ENCODE data around the gene OR1K1. TPM values are rescaled to one million over a fixed set of nuclear protein-coding genes. Genes with fewer than 3 reads are reported as not detected.
"Not testable (repeated sequence)": the region's sequence is repeated elsewhere in the genome, so short reads cannot be mapped to it uniquely, and the experiment has no call there.

Gene OR1K1
- total RNA-seq, 1 donor from 2014 or later, result not detected

- DNase-seq (ENCODE audit: low spot score); intact Hi-C loops (cut with DNase I): not testable (repeated sequence)
These were observed 9.3 kb downstream of the OR1K1 start for GRCh38 chr9:122809261-122809660.

- peak; percentile 81 for DNase-seq (ENCODE audit: low spot score)
- intact Hi-C loops (cut with DNase I), result loop anchor here (1.0 to 10.0 kb wide), 3 partner anchors 345 to 716 kb away; partner anchors contain the start of gene TTLL11
These were observed 10.5 kb downstream of the OR1K1 start for GRCh38 chr9:122810306-122810946.

- intact Hi-C loops (cut with DNase I), result loop anchor here (10.0 kb wide), 2 partner anchors 688 to 718 kb away; partner anchors contain the start of gene TTLL11
- no peak for DNase-seq (ENCODE audit: low spot score)
These were observed 12.8 kb downstream of the OR1K1 start for GRCh38 chr9:122812736-122813135.

- no peak for DNase-seq (ENCODE audit: low spot score)
- intact Hi-C loops (cut with DNase I), result loop anchor here (10.0 kb wide), 2 partner anchors 690 to 720 kb away; partner anchors contain the start of gene TTLL11
These were observed 14.6 kb downstream of the OR1K1 start for GRCh38 chr9:122814545-122814944.

GRCh38 chr9:122815544-122815943, 15.6 kb downstream of the OR1K1 start:
- no peak for DNase-seq (ENCODE audit: low spot score)
- intact Hi-C loops (cut with DNase I), result loop anchor here (10.0 kb wide), 2 partner anchors 691 to 721 kb away; partner anchors contain the start of gene TTLL11

GRCh38 chr9:122816163-122816867, 16.4 kb downstream of the OR1K1 start:
- no peak for DNase-seq (ENCODE audit: low spot score)
- intact Hi-C loops (cut with DNase I), result loop anchor here (10.0 kb wide), 2 partner anchors 692 to 722 kb away; partner anchors contain the start of gene TTLL11

- intact Hi-C loops (cut with DNase I), result loop anchor here (10.0 kb wide), 2 partner anchors 695 to 725 kb away; partner anchors contain the start of gene TTLL11
- no peak for DNase-seq (ENCODE audit: low spot score)
These were observed 19.4 kb downstream of the OR1K1 start for GRCh38 chr9:122819326-122819725.

GRCh38 chr9:122819791-122820489, 20.0 kb downstream of the OR1K1 start:
- intact Hi-C loops (cut with DNase I), result loop anchor here (10.0 kb wide), 2 partner anchors 695 to 725 kb away; partner anchors contain the start of gene TTLL11

GRCh38 chr9:122820490-122820845, 20.5 kb downstream of the OR1K1 start:
- intact Hi-C loops (cut with DNase I), result no loop called here
- no peak for DNase-seq (ENCODE audit: low spot score)

More at GRCh38 chr9:122819791-122820489, 20.0 kb downstream of the OR1K1 start:
- DNase-seq (ENCODE audit: low spot score), result no peak

- intact Hi-C loops (cut with DNase I), result no loop called here
- DNase-seq (ENCODE audit: low spot score), result no peak
These were observed 21.5 kb downstream of the OR1K1 start for GRCh38 chr9:122821278-122821943.

GRCh38 chr9:122822056-122822455, 22.1 kb downstream of the OR1K1 start:
- intact Hi-C loops (cut with DNase I), result no loop called here
- DNase-seq (ENCODE audit: low spot score), result no peak

- intact Hi-C loops (cut with DNase I), result no loop called here
- DNase-seq (ENCODE audit: low spot score), result no peak
These were observed 23.0 kb downstream of the OR1K1 start for GRCh38 chr9:122822938-122823337.

- no peak for DNase-seq (ENCODE audit: low spot score)
- intact Hi-C loops (cut with DNase I), result no loop called here
These were observed 27.8 kb downstream of the OR1K1 start for GRCh38 chr9:122827761-122828093.

- DNase-seq (ENCODE audit: low spot score); intact Hi-C loops (cut with DNase I): not testable (repeated sequence)
These were observed 29.0 kb downstream of the OR1K1 start for GRCh38 chr9:122828965-122829284.

GRCh38 chr9:122832194-122832593, 32.3 kb downstream of the OR1K1 start:
- no peak for DNase-seq (ENCODE audit: low spot score)
- intact Hi-C loops (cut with DNase I), result no loop called here

- intact Hi-C loops (cut with DNase I), result no loop called here
- DNase-seq (ENCODE audit: low spot score), result no peak
These were observed 35.4 kb downstream of the OR1K1 start for GRCh38 chr9:122835313-122835731.

GRCh38 chr9:122837266-122837850, 37.4 kb downstream of the OR1K1 start:
- intact Hi-C loops (cut with DNase I), result no loop called here

GRCh38 chr9:122838441-122838840, 38.5 kb downstream of the OR1K1 start:
- intact Hi-C loops (cut with DNase I); DNase-seq (ENCODE audit: low spot score): not testable (repeated sequence)

More at GRCh38 chr9:122837266-122837850, 37.4 kb downstream of the OR1K1 start:
- DNase-seq (ENCODE audit: low spot score), result no peak

- intact Hi-C loops (cut with DNase I), result no loop called here
These were observed 41.6 kb downstream of the OR1K1 start for GRCh38 chr9:122841501-122841900.

More at GRCh38 chr9:122841501-122841900, 41.6 kb downstream of the OR1K1 start:
- DNase-seq (ENCODE audit: low spot score), result no peak
